AG04449 (cell line): ENCODE measurements around the gene ZNF665.
A peak's percentile ranks its signal among the peaks of the same experiment; 100 is the strongest.

Source experiments
- CTCF ChIA-PET: fragments of 350-600 bp; formaldehyde crosslinking; extraction: SDS; loops from one replicate; lab custom pipeline; 2021; ENCODE audit warnings: antibody characterized with exemption; lab: Yijun Ruan, JAX
- POLR2A ChIA-PET: fragments of 400-600, 350-600 bp; formaldehyde crosslinking; extraction: SDS; loops from one replicate; lab custom pipeline; 2020; ENCODE audit warnings: antibody characterized with exemption, inconsistent platforms; lab: Yijun Ruan, JAX
- DNase-seq: peaks from one replicate; pipeline ENCODE4 v3.0.0-alpha.2; 2010; ENCODE audit warnings: low read depth, low spot score
- H3K4me3 ChIP-seq: 2 replicates; pipeline ENCODE4 v1.5.1; 2011; ENCODE audit warnings: low read depth, mild to moderate bottlenecking, control low read depth, low read length
- TF ChIP-seq, protein P1 (sequence below): IDR thresholded peaks from one replicate; pipeline ENCODE4 v1.5.1; 2011; ENCODE audit warnings: mild to moderate bottlenecking, moderate library complexity, low read length, control low read depth, inconsistent platforms; ENCODE audit not compliant: insufficient read depth; ENCODE audit errors: missing control alignments

ZNF665 gene

DNA sequence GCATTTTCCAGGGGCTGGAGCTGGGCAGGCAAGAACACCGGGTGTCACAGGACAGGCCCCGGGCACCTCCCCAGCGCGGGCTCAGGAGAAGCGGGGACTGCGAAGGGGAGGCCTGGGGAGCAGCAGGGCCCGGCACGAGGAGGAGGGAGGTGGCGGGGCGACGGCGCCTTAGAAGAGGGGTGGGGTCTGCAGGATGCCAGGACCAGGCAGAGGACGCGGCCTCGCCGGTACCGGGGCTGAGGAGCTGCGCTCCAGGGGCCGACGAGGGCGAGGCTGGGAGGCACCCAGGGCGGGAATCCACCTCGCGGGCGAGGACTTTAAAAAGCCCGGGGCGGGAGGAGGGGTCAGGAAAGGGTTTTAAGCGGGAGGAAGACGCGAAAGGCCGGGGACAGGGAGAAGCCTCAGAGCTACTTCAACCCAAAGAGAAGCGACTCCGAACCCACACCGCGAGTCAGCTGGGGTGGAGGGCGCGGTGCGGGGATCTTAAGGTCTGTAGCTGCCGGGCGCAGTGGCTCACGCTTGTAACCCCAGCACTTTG is 35.0 kb downstream of the ZNF665 start:
- CTCF ChIA-PET, result interaction anchor here (0.7 kb wide), 1 partner anchor 267 kb away, joined by 3 read pairs; no protein-coding TSS in a partner anchor
- TF ChIP-seq, protein P1, sequence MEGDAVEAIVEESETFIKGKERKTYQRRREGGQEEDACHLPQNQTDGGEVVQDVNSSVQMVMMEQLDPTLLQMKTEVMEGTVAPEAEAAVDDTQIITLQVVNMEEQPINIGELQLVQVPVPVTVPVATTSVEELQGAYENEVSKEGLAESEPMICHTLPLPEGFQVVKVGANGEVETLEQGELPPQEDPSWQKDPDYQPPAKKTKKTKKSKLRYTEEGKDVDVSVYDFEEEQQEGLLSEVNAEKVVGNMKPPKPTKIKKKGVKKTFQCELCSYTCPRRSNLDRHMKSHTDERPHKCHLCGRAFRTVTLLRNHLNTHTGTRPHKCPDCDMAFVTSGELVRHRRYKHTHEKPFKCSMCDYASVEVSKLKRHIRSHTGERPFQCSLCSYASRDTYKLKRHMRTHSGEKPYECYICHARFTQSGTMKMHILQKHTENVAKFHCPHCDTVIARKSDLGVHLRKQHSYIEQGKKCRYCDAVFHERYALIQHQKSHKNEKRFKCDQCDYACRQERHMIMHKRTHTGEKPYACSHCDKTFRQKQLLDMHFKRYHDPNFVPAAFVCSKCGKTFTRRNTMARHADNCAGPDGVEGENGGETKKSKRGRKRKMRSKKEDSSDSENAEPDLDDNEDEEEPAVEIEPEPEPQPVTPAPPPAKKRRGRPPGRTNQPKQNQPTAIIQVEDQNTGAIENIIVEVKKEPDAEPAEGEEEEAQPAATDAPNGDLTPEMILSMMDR, result no peak
- DNase-seq, result no peak
- H3K4me3 ChIP-seq, result peak overlapping the region; percentile 67
- POLR2A ChIA-PET, result no interaction called here

DNA sequence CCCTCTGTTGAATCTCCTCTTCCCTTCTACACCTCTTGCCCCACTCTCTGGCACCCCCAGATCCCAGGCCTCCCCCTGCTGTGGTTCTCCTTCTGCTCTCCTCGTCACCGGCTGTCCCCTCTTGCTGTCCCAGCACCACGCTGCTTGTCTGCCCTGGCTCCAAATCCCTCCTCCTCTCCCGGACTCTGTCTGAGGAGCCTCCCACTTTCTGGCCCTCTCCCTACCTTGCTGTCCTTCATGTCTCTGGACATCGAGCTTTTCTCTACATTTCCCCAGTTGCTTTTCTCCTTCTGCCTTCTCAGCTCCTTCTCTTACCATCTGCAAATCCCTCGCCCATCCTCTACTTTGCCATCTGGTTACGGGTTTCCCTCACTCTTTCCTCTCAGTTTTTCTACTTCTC is 35.5 kb downstream of the ZNF665 start:
- ChIA-PET CTCF (no interaction called here), POLR2A (no interaction called here)
- TF ChIP-seq, protein P1, result no peak
- peak overlapping the region; percentile 67 for H3K4me3 ChIP-seq
- no peak for DNase-seq

DNA sequence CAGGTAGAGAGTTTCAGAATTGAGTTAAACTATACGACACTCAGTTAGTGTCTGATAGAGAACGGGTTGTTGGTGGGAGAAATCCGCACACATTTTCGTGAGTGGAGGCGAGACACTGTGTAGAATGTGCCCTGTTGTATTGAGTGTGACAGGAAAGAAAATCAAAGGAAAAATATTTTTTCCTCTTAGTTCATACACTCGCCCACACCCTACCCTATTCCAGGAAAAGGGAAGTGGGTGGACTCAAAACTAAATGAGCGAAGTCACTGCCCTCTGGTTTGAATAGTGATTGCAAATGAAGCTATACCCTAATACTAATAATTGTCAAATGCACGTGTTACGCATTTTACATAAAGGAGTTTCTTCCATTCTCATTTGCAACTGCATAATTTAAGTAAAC is 36.3 kb downstream of the ZNF665 start:
- ChIA-PET CTCF (interaction anchor here (0.6 kb wide), 1 partner anchor 12 kb away, joined by 3 read pairs; no protein-coding TSS in a partner anchor), POLR2A (no interaction called here)
- TF ChIP-seq, protein P1, result no peak
- no peak overlapping the region for H3K4me3 ChIP-seq
- no peak for DNase-seq

DNA sequence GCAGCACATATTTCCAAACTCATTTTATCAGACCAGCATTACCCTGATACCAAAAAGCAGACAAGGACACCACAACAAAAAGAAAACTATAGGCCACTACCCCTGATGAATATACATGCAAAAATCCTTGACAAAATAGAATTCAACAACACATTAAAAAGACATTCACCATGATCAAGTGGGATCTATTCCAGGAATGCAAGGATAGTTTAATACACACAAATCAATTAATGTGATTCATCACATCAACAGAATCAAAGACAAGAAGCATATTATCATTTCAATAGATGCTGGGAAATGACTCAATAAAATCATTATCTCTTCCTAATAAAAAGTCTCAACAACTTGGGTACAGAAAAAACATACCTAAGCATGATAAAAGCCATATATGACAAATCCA is 45.5 kb downstream of the ZNF665 start:
- H3K4me3 ChIP-seq, result no peak overlapping the region
- CTCF ChIA-PET, result no interaction called here
- DNase-seq, result no peak
- TF ChIP-seq, protein P1, result no peak
- POLR2A ChIA-PET, result no interaction called here

DNA sequence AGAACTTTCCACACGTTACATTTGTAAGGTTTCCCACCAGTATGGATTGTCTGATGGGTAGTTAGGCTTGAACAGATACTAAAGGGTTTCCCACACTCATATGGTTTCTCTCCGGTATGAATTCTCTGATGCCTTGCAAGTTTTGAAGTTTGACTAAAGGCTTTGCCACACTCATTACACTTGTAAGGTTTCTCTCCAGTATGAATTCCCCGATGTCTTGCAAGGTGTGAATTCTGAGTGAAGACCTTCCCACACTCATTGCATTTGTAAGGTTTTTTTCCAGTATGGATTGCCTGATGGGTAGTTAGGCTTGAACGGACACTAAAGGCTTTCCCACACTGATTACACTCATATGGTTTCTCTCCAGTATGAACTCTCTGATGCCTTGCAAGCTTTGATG is 52.8 kb downstream of the ZNF665 start:
- no peak overlapping the region for H3K4me3 ChIP-seq
- DNase-seq, result no peak
- ChIA-PET CTCF (no interaction called here), POLR2A (no interaction called here)
- TF ChIP-seq, protein P1, result no peak

DNA sequence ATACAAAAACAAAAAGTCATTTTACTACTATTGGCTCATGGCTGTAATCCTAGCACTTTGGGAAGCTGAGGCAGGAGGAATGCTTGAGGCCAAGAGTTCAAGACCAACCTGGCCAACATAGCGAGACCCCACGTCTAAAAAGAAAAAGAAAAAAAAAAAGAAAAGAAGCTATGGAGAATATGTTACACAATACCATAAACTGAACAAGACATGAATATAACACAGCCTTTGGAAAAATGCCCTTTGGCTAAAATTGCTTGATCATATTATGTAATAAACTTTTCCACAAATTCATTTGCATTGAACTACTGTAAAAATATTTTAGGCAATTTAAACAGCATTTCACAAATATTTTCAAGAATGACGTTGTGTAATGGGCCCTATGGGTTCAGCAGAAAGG is 56.7 kb downstream of the ZNF665 start:
- no peak for DNase-seq
- CTCF ChIA-PET, result no interaction called here
- TF ChIP-seq, protein P1, result no peak
- no peak overlapping the region for H3K4me3 ChIP-seq
- POLR2A ChIA-PET, result no interaction called here
